ENCODE data around the gene NFASC.

NFASC gene

GRCh38 chr1:204945565-204945977 is 74.9 kb downstream of the NFASC start (continued):
- TF ChIP-seq, protein P1, sequence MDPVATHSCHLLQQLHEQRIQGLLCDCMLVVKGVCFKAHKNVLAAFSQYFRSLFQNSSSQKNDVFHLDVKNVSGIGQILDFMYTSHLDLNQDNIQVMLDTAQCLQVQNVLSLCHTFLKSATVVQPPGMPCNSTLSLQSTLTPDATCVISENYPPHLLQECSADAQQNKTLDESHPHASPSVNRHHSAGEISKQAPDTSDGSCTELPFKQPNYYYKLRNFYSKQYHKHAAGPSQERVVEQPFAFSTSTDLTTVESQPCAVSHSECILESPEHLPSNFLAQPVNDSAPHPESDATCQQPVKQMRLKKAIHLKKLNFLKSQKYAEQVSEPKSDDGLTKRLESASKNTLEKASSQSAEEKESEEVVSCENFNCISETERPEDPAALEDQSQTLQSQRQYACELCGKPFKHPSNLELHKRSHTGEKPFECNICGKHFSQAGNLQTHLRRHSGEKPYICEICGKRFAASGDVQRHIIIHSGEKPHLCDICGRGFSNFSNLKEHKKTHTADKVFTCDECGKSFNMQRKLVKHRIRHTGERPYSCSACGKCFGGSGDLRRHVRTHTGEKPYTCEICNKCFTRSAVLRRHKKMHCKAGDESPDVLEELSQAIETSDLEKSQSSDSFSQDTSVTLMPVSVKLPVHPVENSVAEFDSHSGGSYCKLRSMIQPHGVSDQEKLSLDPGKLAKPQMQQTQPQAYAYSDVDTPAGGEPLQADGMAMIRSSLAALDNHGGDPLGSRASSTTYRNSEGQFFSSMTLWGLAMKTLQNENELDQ (tag by site-specific recombination; IDR thresholded peaks at IDR 0.05; ENCODE audit: low read depth), result no peak
- TF ChIP-seq ZNF423 (tag by site-specific recombination; IDR thresholded peaks at IDR 0.05) (no peak), ZNF664 (tag by site-specific recombination; IDR thresholded peaks at IDR 0.05) (no peak), GFI1B (tag by site-specific recombination; IDR thresholded peaks at IDR 0.05) (no peak)
- TF ChIP-seq, protein P2, sequence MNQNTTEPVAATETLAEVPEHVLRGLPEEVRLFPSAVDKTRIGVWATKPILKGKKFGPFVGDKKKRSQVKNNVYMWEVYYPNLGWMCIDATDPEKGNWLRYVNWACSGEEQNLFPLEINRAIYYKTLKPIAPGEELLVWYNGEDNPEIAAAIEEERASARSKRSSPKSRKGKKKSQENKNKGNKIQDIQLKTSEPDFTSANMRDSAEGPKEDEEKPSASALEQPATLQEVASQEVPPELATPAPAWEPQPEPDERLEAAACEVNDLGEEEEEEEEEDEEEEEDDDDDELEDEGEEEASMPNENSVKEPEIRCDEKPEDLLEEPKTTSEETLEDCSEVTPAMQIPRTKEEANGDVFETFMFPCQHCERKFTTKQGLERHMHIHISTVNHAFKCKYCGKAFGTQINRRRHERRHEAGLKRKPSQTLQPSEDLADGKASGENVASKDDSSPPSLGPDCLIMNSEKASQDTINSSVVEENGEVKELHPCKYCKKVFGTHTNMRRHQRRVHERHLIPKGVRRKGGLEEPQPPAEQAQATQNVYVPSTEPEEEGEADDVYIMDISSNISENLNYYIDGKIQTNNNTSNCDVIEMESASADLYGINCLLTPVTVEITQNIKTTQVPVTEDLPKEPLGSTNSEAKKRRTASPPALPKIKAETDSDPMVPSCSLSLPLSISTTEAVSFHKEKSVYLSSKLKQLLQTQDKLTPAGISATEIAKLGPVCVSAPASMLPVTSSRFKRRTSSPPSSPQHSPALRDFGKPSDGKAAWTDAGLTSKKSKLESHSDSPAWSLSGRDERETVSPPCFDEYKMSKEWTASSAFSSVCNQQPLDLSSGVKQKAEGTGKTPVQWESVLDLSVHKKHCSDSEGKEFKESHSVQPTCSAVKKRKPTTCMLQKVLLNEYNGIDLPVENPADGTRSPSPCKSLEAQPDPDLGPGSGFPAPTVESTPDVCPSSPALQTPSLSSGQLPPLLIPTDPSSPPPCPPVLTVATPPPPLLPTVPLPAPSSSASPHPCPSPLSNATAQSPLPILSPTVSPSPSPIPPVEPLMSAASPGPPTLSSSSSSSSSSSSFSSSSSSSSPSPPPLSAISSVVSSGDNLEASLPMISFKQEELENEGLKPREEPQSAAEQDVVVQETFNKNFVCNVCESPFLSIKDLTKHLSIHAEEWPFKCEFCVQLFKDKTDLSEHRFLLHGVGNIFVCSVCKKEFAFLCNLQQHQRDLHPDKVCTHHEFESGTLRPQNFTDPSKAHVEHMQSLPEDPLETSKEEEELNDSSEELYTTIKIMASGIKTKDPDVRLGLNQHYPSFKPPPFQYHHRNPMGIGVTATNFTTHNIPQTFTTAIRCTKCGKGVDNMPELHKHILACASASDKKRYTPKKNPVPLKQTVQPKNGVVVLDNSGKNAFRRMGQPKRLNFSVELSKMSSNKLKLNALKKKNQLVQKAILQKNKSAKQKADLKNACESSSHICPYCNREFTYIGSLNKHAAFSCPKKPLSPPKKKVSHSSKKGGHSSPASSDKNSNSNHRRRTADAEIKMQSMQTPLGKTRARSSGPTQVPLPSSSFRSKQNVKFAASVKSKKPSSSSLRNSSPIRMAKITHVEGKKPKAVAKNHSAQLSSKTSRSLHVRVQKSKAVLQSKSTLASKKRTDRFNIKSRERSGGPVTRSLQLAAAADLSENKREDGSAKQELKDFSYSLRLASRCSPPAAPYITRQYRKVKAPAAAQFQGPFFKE (tag by site-specific recombination; IDR thresholded peaks at IDR 0.05; ENCODE audit: borderline replicate concordance), result no peak

DNA sequence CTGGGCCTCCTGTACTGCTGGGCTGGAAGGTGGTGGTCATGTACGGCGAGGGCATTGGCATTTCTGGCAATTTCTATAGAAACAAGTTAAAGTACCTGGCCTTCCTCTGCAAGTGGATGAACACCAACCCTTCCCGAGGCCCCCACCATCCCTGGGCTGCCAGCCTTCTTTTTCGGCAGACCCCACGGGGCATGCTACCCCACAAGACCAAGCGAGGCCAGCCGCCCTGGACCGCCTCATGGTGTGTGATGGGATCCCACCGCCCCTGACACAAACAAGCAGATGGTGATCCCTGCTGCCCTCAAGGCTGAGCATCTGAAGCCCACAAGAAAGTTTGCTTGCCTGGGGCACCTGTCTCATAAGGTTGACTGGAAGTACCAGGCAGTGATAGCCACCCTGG is 76.0 kb downstream of the NFASC start:
- TF ChIP-seq KLF16 (tag by site-specific recombination; IDR thresholded peaks at IDR 0.05) (no peak), ZEB2 (tag by site-specific recombination; IDR thresholded peaks at IDR 0.05) (no peak), ZNF660 (tag by site-specific recombination; IDR thresholded peaks at IDR 0.05) (no peak), ZBTB44 (tag by site-specific recombination; IDR thresholded peaks at IDR 0.05) (no peak), ZBTB21 (tag by site-specific recombination; IDR thresholded peaks at IDR 0.05) (no peak), ZNF366 (tag by site-specific recombination; conservative IDR thresholded peaks at IDR 0.05) (no peak), ZNF335 (tag by site-specific recombination; conservative IDR thresholded peaks at IDR 0.05) (no peak), ZBTB7A (tag by site-specific recombination; IDR thresholded peaks at IDR 0.05; ENCODE audit: low read depth) (no peak), OSR2 (tag by site-specific recombination; IDR thresholded peaks at IDR 0.05) (no peak), IKZF3 (tag by site-specific recombination; IDR thresholded peaks at IDR 0.05) (no peak), ZNF280C (tag by site-specific recombination; IDR thresholded peaks at IDR 0.05) (no peak), SP2 (tag by site-specific recombination; IDR thresholded peaks at IDR 0.05) (no peak), ZNF223 (tag by site-specific recombination; IDR thresholded peaks at IDR 0.05) (no peak), ZSCAN16 (tag by site-specific recombination; IDR thresholded peaks at IDR 0.05) (no peak), INSM2 (tag by site-specific recombination; IDR thresholded peaks at IDR 0.05) (no peak)
- H3K27ac ChIP-seq (ENCODE audit: extremely low read depth, low read depth, low read length), result no peak overlapping the region
- H3K4me3 ChIP-seq (ENCODE audit: low read depth, low read length), result no peak overlapping the region
- POLR2A ChIA-PET, result no interaction called here
- no peaks in the 10 kb centered on the region for H3K36me3 ChIP-seq (ENCODE audit: control insufficient read depth in 2 of 2, insufficient read depth in 1 of 2, low read length in 2 of 2)
- H3K9me3 ChIP-seq (ENCODE audit: control insufficient read depth, insufficient read depth, low read depth, low read length), result no peaks in the 10 kb centered on the region
- H3K4me1 ChIP-seq (ENCODE audit: control insufficient read depth, insufficient read depth, low read length), result no peaks in the 10 kb centered on the region
- CTCF ChIA-PET, result interaction anchor here (1.6 kb wide), 1 partner anchor 140 kb away, joined by 9 read pairs; no protein-coding TSS in a partner anchor
